ELR (cell line): ENCODE data around the gene GIT1.
A peak's percentile ranks its signal among the peaks of the same experiment; 100 is the strongest.

Source experiments
- DNase-seq: peaks from one replicate; pipeline ENCODE4 v3.0.0-alpha.2; 2015; ENCODE audit warnings: low read depth

Gene GIT1

DNA sequence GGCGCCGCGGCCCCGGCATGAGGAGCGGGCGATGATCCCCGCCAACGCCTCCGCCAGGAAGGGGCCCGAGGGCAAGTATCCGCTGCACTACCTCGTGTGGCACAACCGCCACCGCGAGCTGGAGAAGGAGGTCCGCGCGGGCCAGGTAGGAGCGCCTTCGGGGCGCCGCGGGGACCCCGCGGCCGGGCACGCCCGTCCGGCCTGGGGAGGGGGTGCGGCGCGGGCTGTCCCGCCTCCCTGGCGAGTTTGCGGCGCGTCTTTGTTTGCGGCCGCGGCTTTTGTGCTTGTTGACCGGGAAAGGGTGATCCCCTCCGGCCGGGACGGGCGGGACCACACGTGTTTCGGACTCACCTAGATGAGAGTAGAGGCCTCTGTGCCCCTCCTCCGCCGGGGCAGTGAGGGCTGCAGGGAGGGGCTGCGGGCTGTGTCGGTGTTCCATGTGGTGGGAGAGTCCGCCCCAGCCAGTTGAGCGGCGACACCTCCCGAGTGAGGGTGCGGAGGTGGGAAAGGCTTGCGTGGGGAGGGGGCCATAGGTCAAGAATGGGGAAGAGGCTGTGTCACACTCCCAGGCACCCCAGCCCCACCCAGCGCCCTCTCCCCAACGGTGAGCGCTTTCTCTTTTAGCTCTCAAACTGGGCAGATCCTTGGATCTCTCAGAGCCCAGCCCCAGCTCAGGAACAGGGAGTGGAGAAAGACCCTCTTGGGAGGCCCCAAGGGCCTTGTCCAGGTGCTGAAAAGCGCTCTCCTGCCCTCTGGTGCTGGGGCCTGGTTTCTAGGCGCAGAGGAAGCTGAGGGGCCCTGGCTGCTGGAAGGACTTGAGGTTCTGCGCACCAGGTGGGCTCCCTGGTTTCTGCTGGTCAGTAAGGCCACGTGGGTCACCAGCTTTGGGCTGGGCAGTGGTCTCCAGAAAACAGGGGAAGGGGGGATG is 4.4 kb upstream of the GIT1 start:
- peak; percentile 43 for DNase-seq

GRCh38 chr17:29592850-29593551 is 3.6 kb upstream of the GIT1 start, which contains the start of gene ANKRD13B:
Gene ANKRD13B, plus strand, starts transcription at chr17:29593132. Its CDS starts 490 bp downstream, at chr17:29593622.
- DNase-seq = peak; percentile 49

GRCh38 chr17:29591737-29592608 is 2.5 kb upstream of the GIT1 start:
- DNase-seq = peak; percentile 86

DNA sequence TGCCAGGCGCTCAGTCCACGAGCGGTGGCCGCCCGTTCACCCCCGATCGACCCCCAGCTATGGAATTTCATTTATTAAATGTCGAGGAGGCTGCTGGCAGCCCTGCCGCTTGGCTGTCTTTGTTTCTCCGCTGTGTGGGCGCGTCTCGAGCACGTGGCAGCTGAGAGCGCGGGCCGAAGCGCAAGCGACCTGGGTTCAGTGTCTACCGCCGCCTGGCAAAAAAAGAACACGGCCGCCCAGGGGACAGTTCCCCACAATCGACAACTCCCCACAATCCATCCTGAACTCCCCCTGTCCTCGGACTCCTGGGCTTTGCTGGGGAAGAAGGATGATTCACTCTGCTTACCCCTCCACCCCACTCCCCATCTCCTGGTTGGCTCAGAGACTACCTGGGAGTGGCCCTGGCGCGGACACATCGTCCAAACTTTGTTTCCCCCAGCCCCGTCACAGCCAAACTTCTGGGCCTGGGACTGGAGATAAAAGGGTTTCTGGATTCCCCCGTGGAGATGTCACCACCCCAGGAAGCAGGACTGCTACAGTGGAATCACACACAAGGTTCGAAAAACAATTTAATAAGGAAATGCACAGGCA is 1.8 kb upstream of the GIT1 start:
- peak; percentile 71 for DNase-seq

DNA sequence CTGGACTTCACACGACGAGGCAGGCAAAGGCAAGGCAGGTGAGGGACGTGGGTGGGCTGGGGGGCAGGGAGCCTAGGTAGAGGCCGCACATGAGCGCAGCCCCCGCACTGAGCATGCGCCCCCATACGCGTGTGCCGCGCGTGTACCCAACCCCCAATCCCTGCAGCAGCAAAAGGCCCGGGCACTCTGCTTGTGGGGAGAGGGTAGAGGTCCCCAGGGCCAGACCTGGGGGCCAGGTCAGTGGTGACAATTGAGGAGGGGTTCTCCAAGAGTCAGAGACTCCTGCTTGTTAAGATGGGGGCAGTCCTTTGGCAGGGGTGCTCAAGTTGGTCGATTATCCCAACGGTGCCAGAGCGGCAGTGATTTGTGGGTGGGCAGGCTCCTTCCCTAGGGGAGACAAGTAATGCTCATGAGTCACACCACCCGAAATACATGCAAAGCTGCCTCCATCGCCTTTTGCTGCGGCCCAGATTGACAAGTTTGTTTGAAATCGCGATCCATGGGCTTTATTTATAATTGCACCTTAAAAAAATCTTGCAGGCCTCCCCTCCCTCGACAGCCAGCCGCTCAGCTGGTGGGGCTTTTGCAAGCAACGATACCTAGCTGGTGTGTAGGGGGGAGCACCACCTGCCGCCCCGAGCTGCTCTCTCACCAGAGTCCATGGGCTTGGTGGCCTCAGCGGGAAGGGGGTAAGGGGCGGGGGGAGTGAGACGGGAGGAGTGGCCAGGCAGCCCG is 1.1 kb upstream of the GIT1 start:
- peak; percentile 82 for DNase-seq

DNA sequence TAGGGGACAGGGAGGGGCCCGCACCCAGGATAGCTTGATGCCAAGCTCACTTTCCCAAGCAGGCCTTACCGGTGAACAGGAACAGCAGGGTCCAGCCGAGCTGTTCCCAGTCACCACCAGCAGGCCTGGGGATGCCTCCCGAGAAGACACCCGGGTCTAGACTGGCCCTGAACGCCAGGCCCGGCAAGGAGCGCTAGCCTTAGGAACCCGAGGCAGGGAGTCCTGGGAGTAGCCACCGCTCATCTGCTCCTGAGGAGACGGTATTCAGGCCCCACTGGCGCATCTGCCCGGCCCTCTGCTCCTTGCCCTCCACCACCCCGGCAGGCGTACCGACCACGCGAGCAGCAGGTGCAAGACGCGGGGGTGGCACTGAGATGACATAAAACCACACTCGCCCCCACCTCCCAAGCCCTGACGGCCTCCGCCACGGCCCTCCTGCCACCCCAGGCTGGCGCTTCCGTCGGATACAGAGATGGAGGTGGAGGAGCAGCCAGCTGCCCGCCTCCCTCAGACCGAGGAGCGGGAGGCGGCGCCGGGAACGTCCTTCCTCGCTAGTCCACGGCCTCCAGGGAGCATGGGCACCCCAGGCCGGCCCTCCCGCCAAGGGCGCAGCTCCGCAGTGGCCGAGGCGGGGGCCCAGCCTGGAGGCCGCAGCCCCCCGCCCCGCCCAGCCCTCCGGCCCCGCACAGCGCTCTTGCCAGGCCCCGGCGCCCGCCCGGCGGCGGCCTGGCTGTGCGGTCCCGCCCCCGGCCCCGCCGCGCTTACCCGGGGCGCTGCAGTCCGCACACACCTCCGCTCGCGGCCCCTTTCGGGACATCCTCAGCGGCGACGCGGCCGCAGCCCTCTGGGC is 661 bp downstream of the GIT1 start:
- peak; percentile 63 for DNase-seq

DNA sequence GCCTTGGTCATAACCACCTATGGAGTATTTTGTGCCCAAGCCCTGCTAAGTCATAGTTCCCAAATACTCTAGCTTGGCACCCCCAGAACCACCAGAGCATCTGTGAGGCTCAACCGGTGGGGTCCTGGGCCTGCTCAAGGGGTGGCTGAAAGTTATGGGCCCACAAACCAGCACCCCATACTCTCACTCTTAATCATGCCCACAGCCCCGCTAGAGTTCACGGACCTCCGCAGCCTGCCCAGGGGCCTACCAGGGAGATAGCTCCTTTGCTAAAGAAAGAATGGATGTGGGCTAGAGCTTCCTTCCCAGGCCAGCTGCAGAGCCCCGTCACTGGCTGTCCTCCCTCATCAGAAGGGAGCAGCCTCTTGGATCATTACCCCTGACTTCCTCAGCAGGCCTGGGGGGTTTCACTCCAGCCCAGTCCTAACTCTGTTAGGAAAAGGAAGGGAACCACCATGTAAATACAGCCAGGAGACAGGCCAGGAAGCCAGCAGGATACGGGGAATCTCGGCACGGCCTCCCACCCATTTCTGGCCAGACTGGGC is 1.4 kb downstream of the GIT1 start:
- DNase-seq = no peak

GRCh38 chr17:29587591-29587990 is 1.9 kb downstream of the GIT1 start:
- no peak for DNase-seq

DNA sequence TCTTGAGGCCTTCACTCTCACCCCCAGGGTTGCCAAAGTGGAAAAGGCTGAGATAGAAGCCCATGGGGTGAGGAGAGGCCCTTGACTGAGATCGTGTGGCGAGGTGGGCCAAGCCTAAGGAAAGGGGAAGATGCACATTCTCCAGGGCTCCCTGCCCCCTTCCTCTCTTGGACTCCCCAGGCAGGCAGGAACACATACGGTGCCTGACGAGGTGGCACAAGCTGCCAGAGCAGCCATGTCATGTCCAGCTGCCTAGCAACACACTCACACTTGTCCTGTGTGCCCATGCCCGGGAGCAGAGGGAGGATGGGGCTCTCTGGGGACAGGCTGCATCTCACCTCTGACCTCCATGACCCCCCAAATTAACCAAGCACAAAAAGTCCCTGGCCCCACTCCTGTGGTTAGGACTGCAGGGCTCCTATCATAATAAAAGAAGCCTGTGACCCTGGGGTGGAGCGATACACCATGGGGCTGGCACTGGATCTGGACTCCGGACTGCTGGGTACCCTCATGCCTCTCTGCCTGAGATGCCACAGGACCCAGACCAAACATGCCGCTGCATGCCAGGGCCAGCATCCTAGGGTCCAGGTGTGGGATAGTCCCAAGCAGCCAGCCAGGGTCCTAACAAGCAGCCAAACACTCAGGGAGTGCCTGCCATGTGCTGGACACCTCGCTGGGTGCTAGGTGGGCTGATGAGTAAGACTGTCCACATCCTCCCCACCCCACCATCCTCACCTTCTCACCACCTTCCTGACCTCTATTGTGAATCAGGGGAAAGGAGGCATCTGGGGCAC is 2.6 kb downstream of the GIT1 start:
- DNase-seq = peak; percentile 37

GRCh38 chr17:29585080-29585751 is 4.2 kb downstream of the GIT1 start:
- DNase-seq = peak; percentile 53

DNA sequence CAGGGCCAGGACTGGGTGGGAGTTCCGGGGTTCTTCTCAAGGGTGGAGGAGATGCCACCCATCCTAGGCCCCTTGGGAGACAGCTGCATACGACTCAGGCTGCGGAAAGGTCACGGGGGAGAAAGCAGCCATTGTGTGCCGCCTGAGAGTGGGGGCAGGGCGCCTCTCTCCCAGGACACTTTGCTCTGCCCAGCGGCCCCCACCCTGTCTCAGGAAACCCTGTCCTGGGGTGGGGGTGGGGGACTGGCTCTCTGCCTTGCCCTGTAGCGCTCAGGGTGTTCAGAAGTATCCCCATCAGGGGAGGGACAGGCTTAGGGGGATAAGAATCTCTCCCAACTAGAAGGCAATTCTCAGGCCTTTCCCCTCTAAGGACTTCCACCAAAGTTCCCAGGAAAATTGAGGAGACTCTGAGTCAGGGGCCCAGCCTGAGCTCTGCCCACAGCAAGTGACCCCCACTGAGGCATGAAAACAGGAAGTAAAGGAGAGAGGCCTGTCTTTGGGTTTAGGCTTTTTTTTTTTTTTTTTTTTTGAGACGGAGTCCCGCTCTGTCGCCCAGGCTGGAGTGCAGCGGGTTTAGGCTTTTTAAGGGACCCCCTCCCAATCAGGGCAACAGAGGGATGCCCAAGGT is 4.9 kb downstream of the GIT1 start:
- DNase-seq = no peak

DNA sequence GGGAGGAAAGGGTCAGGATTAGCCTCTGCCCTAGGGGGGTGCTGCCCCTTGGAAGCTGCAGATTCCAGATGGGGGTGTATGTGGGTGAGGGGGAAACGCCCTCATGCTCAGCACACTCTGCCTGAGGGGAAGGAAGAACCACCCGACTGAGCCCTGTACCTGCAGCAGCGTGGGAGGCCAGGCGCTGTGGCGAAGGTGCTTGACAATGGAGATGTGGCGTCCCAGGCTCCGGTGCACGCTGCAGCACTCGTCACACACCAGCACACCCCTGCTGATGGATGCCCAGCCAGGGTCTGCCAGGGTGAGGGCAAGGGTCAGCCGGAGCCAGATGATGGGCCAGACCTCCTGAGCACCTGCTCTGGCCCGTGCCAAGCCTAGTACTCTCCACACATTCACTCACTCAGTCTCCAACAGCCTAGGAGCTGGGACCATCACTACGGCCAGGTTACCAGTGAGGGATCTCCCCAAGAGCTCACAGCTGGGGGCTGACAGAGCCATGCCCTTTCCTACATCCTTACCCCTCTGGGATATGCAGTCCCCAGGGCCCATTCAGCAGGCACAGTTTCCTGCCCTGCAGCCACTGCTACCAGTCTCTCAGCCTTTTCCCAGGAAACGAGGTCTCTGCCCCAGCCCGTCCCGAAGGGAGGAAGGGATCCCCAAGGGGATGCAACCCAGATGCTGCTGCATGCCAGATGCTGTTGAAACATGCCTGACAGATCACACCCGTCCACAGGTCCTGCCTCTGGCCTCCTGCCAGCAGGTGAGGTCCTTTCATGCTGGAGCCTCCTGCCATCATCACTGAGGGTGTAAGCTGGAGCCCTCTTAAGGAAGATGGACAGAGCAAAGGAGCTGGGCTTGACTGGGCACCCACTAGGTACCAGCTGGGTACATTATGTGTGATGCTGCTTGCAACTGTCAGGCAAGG is 5.9 kb downstream of the GIT1 start:
- DNase-seq = no peak

GRCh38 chr17:29582772-29583171 is 6.7 kb downstream of the GIT1 start:
- DNase-seq = no peak

- no peak for DNase-seq
Observed at GRCh38 chr17:29582254-29582765, 7.1 kb downstream of the GIT1 start.

DNA sequence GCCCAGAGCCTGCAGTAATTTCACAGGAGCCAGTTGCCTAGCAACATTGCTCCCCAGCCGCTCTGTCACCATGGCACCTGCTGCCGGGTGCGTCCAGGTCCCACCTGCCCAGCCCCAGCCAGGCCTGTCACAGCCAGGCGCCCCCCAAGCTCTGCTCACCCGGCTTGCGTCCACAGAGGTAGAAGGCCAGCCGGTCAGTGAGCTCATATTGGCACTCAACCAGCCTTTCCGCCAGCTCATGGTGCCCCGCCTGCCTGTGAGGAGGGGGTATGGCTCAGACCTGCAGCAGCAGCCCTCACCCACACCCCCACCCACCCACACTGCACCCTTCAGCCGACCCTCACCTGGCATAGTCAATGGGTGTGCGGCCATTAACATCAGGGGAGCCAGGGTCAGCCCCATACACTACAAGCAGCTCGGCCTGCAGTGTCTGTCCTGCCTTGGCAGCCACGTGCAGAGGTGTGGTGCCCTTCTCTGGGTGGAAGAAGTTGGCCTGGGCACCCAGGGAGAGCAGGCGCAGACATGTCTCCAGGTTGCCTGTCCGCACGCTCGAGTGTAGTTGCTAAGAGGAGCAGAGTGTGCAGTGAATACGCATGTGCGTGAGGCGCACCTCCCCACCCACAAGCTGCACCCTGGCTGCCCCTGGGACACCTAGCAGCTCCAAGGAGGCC is 7.7 kb downstream of the GIT1 start:
- no peak for DNase-seq
